HL-60/S4 (cell line): ENCODE results near the gene PAX4.
"Not testable (repeated sequence)": the region's sequence is repeated elsewhere in the genome, so short reads cannot be mapped to it uniquely, and the experiment has no call there.

ENCODE experiments used
- in situ Hi-C: fragments of 300-500 bp; cut with MboI; formaldehyde crosslinking; loops from 2 replicates; pipeline ENCODE4 v1.14.3; 2022; ENCODE audit warnings: low sequenced_read_pairs

Gene PAX4

GRCh38 chr7:127586346-127586745 is 31.6 kb downstream of the PAX4 start:
- in situ Hi-C loops = no loop called here

DNA sequence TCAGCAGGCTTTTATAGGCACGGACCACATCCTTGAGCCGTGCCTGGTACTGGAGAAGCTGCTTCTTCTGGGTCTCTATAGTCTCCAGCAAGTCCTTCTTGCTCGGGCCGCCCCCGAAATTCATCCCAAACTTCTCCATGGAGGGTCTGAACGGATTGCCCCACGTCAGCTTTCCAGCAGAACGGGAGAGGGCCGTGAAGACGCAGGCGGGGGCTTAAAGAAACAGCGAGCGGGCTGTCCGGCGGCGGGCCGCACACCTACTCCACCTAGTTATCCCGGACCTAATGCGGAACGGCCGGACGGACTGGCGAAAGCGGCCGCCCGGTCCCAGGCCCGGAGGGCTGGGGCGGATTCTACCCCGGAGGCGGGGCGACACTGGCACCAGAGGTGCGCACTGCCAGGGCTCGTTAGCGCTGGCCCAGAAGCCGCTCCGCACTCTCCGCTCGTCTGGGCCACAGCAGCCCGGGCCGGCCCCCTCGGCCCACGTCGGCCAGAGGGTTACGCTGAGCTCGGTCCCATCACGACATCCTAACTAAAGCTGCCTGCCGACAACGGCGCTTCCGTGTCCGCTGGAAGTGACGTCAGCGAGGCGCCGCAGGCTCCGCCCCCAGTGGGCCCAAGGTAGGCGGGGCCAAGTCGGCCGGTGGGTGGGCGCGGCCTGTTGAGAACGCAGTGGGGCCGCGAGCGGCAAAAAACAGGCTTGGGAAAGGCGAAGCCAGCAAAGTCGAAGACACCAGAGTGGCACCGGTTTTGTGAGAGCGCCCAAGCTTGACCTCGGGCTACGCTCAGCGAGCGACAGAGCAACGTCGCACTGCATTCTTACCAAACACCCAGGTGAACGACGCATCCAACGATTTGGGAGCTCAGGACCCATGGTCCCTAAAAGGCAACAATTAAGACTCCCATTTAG is 32.6 kb downstream of the PAX4 start, which contains the start of gene GCC1:
GCC1 (minus strand) TSS at position 553 of the 910 bp plus-strand sequence; CDS start at position 139, 414 bp downstream.
- in situ Hi-C loops = no loop called here

- in situ Hi-C loops = no loop called here
Measured at GRCh38 chr7:127584648-127585043, 33.3 kb downstream of the PAX4 start.

DNA sequence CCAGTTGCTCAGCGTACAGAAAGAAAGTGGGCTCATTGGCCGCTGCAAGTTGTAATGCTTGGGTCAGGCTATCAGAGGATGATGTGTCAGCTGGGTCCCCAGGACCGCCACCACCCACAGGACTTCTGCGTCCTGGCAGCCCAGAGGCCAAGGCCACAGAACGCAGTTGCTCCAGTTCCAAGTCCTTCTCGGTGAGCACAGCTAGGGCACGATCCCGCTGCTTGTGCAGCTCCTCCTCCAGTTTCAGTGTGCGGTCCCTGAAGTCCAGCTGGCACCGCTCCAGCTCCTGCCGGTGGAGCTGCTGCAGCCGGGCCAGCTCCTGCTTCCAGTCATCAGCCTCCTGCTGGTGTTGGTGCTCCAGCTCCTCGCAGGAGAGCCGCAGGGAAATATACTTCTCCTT is 35.6 kb downstream of the PAX4 start:
- in situ Hi-C loops = no loop called here

GRCh38 chr7:127581716-127582115 is 36.2 kb downstream of the PAX4 start:
- in situ Hi-C loops = no loop called here

GRCh38 chr7:127580612-127581011 is 37.3 kb downstream of the PAX4 start:
- in situ Hi-C loops = no loop called here

- in situ Hi-C loops = no loop called here
Measured at GRCh38 chr7:127578711-127579275, 39.1 kb downstream of the PAX4 start.

GRCh38 chr7:127578036-127578684 is 39.8 kb downstream of the PAX4 start:
- in situ Hi-C loops = no loop called here

DNA sequence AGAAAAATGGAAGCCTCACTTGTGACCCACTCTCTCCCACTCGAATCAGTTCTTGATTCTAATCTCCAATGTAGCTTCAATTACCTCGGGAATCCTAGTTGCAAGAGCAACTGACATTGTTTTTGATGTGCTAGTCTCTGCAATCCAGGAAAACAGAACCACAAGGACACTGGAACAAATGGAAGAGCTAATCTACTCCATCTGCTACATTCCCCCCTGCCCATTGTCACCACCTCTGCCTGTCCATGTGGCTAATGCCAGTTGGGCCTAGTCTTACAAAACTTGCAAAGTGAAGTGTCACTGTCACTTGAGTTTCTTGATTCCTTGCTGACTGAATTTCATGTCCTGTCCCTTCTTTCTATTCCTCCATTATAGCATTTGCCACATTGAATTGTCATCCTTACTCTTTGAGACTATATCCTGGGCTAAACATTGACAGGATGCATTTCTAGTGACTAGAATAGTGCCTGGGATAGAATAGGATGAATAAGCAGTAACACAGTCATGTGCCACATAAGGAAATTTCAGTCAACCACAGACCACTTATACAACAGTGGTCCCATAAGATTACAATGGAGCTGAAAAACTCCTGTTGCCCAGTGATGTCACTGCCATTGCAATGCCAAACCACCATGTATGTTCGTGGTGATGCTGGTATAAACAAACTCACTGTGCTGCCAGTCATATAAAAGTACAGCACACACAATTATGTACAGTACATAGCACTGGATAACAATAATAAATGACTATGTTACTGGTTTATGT is 46.0 kb downstream of the PAX4 start:
- in situ Hi-C loops = no loop called here

- in situ Hi-C loops = not testable (repeated sequence)
Measured at GRCh38 chr7:127568034-127568433, 49.9 kb downstream of the PAX4 start.

- in situ Hi-C loops = no loop called here
Measured at GRCh38 chr7:127566242-127566641, 51.7 kb downstream of the PAX4 start.
